Measurements from ENCODE around the gene S100A7.

DNA sequence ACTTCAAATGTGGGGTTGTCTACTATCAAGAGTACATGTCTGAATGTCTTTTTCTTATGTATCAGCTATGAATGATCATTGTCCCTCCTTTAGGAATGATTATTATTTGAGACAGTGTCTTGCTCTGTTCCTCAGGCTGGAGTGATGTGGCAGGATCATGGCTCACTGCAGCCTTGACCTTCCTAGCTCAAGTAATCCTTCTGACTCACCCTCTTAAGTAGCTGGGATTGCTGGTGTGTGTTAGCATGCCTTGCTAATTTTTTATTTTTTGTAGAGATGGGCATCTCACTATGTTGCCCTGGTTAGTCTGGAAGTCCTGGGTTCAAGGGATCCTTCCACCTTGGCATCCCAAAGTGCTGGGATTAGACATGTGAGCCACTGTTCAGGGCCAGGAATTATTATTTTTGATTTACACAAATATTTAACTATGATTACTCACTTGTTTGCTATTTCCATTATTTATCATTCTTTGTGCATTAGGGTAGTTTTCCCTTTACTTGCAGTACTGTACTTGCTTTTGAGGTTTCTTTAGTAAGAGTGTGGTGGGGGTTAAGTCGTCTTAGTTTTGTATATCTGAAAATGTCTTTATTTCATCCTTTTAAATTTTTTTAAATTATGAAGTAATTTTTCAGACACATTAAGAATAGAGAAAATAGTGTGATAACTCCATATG, 12.8 kb downstream of the S100A7 start:
- TF ChIP-seq, protein P1, sequence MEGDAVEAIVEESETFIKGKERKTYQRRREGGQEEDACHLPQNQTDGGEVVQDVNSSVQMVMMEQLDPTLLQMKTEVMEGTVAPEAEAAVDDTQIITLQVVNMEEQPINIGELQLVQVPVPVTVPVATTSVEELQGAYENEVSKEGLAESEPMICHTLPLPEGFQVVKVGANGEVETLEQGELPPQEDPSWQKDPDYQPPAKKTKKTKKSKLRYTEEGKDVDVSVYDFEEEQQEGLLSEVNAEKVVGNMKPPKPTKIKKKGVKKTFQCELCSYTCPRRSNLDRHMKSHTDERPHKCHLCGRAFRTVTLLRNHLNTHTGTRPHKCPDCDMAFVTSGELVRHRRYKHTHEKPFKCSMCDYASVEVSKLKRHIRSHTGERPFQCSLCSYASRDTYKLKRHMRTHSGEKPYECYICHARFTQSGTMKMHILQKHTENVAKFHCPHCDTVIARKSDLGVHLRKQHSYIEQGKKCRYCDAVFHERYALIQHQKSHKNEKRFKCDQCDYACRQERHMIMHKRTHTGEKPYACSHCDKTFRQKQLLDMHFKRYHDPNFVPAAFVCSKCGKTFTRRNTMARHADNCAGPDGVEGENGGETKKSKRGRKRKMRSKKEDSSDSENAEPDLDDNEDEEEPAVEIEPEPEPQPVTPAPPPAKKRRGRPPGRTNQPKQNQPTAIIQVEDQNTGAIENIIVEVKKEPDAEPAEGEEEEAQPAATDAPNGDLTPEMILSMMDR (conservative IDR thresholded peaks at IDR 0.05 in 1 of 2, IDR thresholded peaks at IDR 0.05 in 1 of 2; ENCODE audit: extremely low read depth in 1 of 2, insufficient read depth in 1 of 2, low read depth in 1 of 2, low read length in 2 of 2) = no peak
- no peak for TF ChIP-seq EZH2 (IDR thresholded peaks at IDR 0.05; ENCODE audit: borderline replicate concordance, low read length)
